WTC11 (cell line): ENCODE data around the gene MYO9A. TPM values are rescaled to one million over a fixed set of nuclear protein-coding genes. Genes with fewer than 3 reads are reported as not detected.

ENCODE experiments used
- ATAC-seq: fragments of 200-7000 bp; cut with Tn5 transposase; 2 replicates; pipeline ENCODE4 v1.10.0; 2021; ENCODE audit warnings: mild to moderate bottlenecking, moderate library complexity
- CTCF ChIA-PET: fragments of 300-600 bp; sonication (Branson Sonifier 250); formaldehyde crosslinking; loops from one replicate; lab custom pipeline; 2021; ENCODE audit warnings: antibody characterized with exemption; lab: Charles Lee
- POLR2A ChIA-PET: fragments of 350-600 bp; sonication (Branson Sonifier 250); formaldehyde crosslinking; loops from one replicate; lab custom pipeline; 2021; ENCODE audit warnings: antibody characterized with exemption; lab: Charles Lee
- DNase-seq: peaks from one replicate; pipeline ENCODE4 v3.0.0; 2021; ENCODE audit warnings: low spot score
- H3K27ac Mint-ChIP-seq: 2 replicates; pipeline ENCODE4 v1.8.0; 2021; ENCODE audit warnings: mixed read lengths
- H3K27me3 Mint-ChIP-seq: 2 replicates; pipeline ENCODE4 v1.8.0; 2021; ENCODE audit warnings: low read depth, mild to moderate bottlenecking, moderate library complexity, mixed read lengths
- H3K36me3 Mint-ChIP-seq: 2 replicates; pipeline ENCODE4 v1.8.0; 2021; ENCODE audit warnings: mixed read lengths
- H3K4me1 Mint-ChIP-seq: 2 replicates; pipeline ENCODE4 v1.8.0; 2022; ENCODE audit warnings: mixed read lengths
- H3K4me3 Mint-ChIP-seq: 2 replicates; pipeline ENCODE4 v1.8.0; 2021; ENCODE audit warnings: mild to moderate bottlenecking, moderate library complexity, mixed read lengths
- H3K9me3 Mint-ChIP-seq: 2 replicates; pipeline ENCODE4 v1.8.0; 2021; ENCODE audit warnings: mixed read lengths
- ARID4B ChIP-seq: sonication (generic); formaldehyde crosslinking; IDR thresholded peaks from 2 replicates; pipeline ENCODE4 v1.8.0; 2023; ENCODE audit warnings: missing genetic modification reagents, mild to moderate bottlenecking, borderline replicate concordance
- ATF2 ChIP-seq: sonication (generic); formaldehyde crosslinking; IDR thresholded peaks from 2 replicates; pipeline ENCODE4 v1.8.1; 2022; ENCODE audit warnings: low read depth, missing genetic modification reagents, borderline replicate concordance
- CDX4 ChIP-seq: fragments of 250-450 bp; sonication (Bioruptor Pico); IDR thresholded peaks from 2 replicates; pipeline ENCODE4 v1.9.0; 2021; ENCODE audit warnings: moderate library complexity, mild to moderate bottlenecking, inconsistent platforms, borderline replicate concordance
- CREB1 ChIP-seq: sonication (generic); formaldehyde crosslinking; IDR thresholded peaks from 2 replicates; pipeline ENCODE4 v1.8.0; 2023; ENCODE audit warnings: mild to moderate bottlenecking, missing genetic modification reagents
- CREM ChIP-seq: sonication (generic); formaldehyde crosslinking; IDR thresholded peaks from 2 replicates; pipeline ENCODE4 v1.8.1; 2022; ENCODE audit warnings: mild to moderate bottlenecking, missing genetic modification reagents, moderate library complexity
- CTCF ChIP-seq: fragments of 200-600 bp; IDR thresholded peaks from 2 replicates; pipeline ENCODE4 v1.8.0; 2022; ENCODE audit warnings: antibody characterized with exemption
- GTF2I ChIP-seq: fragments of 250-450 bp; sonication (Bioruptor Pico); conservative IDR thresholded peaks from 2 replicates; pipeline ENCODE4 v1.4.0; 2021; ENCODE audit warnings: mild to moderate bottlenecking
- JUN ChIP-seq: sonication (generic); formaldehyde crosslinking; IDR thresholded peaks from 2 replicates; pipeline ENCODE4 v1.8.0; 2023; ENCODE audit warnings: mild to moderate bottlenecking, missing genetic modification reagents
- MLX ChIP-seq: sonication (generic); formaldehyde crosslinking; IDR thresholded peaks from 2 replicates; pipeline ENCODE4 v1.8.1; 2023; ENCODE audit warnings: mild to moderate bottlenecking, missing genetic modification reagents, moderate library complexity
- NFATC4 ChIP-seq: fragments of 250-450 bp; sonication (Bioruptor Pico); IDR thresholded peaks from 2 replicates; pipeline ENCODE4 v1.9.0; 2021; ENCODE audit warnings: mild to moderate bottlenecking
- NFE2L1 ChIP-seq: sonication (generic); formaldehyde crosslinking; IDR thresholded peaks from 2 replicates; pipeline ENCODE4 v1.8.1; 2023; ENCODE audit warnings: missing genetic modification reagents
- PREB ChIP-seq: sonication (generic); formaldehyde crosslinking; IDR thresholded peaks from 2 replicates; pipeline ENCODE4 v1.8.1; 2022; ENCODE audit warnings: mild to moderate bottlenecking, missing genetic modification reagents, moderate library complexity, borderline replicate concordance
- SMAD4 ChIP-seq: sonication (generic); formaldehyde crosslinking; IDR thresholded peaks from 2 replicates; pipeline ENCODE4 v1.8.0; 2022; ENCODE audit warnings: mild to moderate bottlenecking, missing genetic modification reagents
- SP1 ChIP-seq: sonication (generic); formaldehyde crosslinking; conservative IDR thresholded peaks from 2 replicates; pipeline ENCODE4 v1.8.1; 2022; ENCODE audit warnings: missing genetic modification reagents
- TEAD1 ChIP-seq: sonication (generic); formaldehyde crosslinking; IDR thresholded peaks from 2 replicates; pipeline ENCODE4 v1.8.0; 2022; ENCODE audit warnings: mild to moderate bottlenecking, missing genetic modification reagents
- ZNF232 ChIP-seq: sonication (generic); formaldehyde crosslinking; IDR thresholded peaks from 2 replicates; pipeline ENCODE4 v1.8.0; 2022; ENCODE audit warnings: mild to moderate bottlenecking, missing genetic modification reagents
- total RNA-seq: library from RNA; stranded (reverse); gene quantifications from 3 replicates; pipeline ENCODE4 v1.2.3, GENCODE V29; 2021

Gene MYO9A
- total RNA-seq, 1 experiment from 2014 or later = 23.5 TPM

- CTCF ChIA-PET = no interaction called here
- Mint-ChIP-seq H3K4me3 (no peak overlapping the region), H3K9me3 (no peaks in the 10 kb centered on the region), H3K36me3 (no peaks in the 10 kb centered on the region), H3K4me1 (no peaks in the 10 kb centered on the region), H3K27ac (no peak overlapping the region), H3K27me3 (no peaks in the 10 kb centered on the region)
- no peak for DNase-seq
- POLR2A ChIA-PET = no interaction called here
- TF ChIP-seq SP1 (CRISPR knock-in tag) (no peak), GTF2I (no peak), JUN (CRISPR knock-in tag) (no peak), NFATC4 (CRISPR knock-in tag) (no peak), ATF2 (CRISPR knock-in tag) (no peak), MLX (no peak), CDX4 (CRISPR knock-in tag) (no peak), ARID4B (CRISPR knock-in tag) (no peak), TEAD1 (CRISPR knock-in tag) (no peak), ZNF232 (CRISPR knock-in tag) (no peak), CREM (no peak)
- no peak for ATAC-seq
Measured at GRCh38 chr15:72136170-72137051, 18.5 kb upstream of the MYO9A start.

- no peak overlapping the region for H3K4me3 Mint-ChIP-seq
- no peaks in the 10 kb centered on the region for H3K27me3 Mint-ChIP-seq
- TF ChIP-seq ATF2 (CRISPR knock-in tag) (no peak), PREB (no peak), CTCF (no peak), SMAD4 (no peak), CREB1 (no peak), NFE2L1 (CRISPR knock-in tag) (no peak)
- no peak for ATAC-seq
- H3K9me3 Mint-ChIP-seq = no peaks in the 10 kb centered on the region
- H3K27ac Mint-ChIP-seq = no peak overlapping the region
- DNase-seq = no peak
- H3K4me1 Mint-ChIP-seq = no peaks in the 10 kb centered on the region
- H3K36me3 Mint-ChIP-seq = no peaks in the 10 kb centered on the region
- ChIA-PET POLR2A (no interaction called here), CTCF (no interaction called here)
Measured at GRCh38 chr15:72135719-72136118, 17.8 kb upstream of the MYO9A start.
